Measurements from ENCODE around the gene NOS1AP. TPM values are rescaled to one million over a fixed set of nuclear protein-coding genes. Genes with fewer than 3 reads are reported as not detected.

Gene NOS1AP
- total and polyA plus RNA-seq, 2 experiments from 2014 or later = 4.9 to 6.6 TPM

DNA sequence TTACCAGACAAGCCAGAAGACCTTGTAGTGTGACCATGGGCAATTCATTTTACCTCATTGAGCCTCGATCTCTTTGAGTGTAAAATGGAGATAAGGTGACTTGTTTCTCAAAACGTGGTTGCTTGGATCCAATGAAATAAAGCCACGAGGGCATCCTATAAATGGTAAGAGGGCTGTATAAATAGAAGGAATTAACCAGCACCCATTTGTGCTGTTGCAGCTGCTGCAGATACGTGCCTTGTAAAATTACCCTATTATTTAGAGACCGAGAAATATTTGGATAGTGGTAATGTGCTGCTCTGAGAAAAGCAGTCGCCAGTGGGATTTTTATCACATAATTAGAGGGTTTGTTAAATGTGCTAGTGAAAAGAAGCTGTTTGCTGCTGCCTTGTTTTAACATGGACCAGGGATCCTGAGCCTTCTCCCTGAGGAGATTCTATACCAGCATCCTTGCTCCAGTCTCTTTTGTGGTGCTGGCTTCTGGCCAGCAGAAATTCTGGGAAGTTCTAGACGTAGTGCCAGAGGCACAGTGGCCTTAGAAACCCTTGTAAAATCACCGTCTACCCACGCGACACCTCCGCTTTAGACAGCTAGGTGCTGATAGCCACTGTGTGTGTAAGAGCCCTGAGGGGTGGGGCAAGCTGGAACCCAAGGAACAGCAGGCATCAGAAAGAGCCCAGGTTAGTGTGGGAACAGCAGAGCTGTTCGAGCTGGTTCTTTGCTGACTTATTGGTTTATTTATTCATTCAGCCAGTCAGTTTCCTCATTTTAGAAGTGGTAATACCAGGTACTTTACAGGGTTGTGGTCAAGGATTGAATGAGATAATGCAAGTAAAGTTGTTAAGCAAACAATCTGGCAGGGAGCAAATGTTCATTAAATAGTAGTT, 137.5 kb downstream of the NOS1AP start:
- no peaks in the 10 kb centered on the region for H3K36me3 ChIP-seq
- H3K27me3 ChIP-seq = no peaks in the 10 kb centered on the region
- H3K4me1 ChIP-seq (ENCODE audit: low read depth) = peaks cover 10% of the 10 kb centered on the region
- peak; percentile 49 to 56 for DNase-seq (ENCODE audit: low read depth in 1 of 2, low spot score in 1 of 2)
- TF ChIP-seq, protein P1, sequence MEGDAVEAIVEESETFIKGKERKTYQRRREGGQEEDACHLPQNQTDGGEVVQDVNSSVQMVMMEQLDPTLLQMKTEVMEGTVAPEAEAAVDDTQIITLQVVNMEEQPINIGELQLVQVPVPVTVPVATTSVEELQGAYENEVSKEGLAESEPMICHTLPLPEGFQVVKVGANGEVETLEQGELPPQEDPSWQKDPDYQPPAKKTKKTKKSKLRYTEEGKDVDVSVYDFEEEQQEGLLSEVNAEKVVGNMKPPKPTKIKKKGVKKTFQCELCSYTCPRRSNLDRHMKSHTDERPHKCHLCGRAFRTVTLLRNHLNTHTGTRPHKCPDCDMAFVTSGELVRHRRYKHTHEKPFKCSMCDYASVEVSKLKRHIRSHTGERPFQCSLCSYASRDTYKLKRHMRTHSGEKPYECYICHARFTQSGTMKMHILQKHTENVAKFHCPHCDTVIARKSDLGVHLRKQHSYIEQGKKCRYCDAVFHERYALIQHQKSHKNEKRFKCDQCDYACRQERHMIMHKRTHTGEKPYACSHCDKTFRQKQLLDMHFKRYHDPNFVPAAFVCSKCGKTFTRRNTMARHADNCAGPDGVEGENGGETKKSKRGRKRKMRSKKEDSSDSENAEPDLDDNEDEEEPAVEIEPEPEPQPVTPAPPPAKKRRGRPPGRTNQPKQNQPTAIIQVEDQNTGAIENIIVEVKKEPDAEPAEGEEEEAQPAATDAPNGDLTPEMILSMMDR (IDR thresholded peaks at IDR 0.05; ENCODE audit: low read depth, low read length) = no peak
- H3K27ac ChIP-seq = no peak overlapping the region
- no peak overlapping the region for H3K4me3 ChIP-seq
- H3K9me3 ChIP-seq (ENCODE audit: low read depth) = no peaks in the 10 kb centered on the region

GRCh38 chr1:162207862-162208261, 138.4 kb downstream of the NOS1AP start:
- TF ChIP-seq, protein P1 (IDR thresholded peaks at IDR 0.05; ENCODE audit: low read depth, low read length) = no peak
- H3K4me1 ChIP-seq (ENCODE audit: low read depth) = peaks cover 12% of the 10 kb centered on the region
- H3K36me3 ChIP-seq = no peaks in the 10 kb centered on the region
- no peaks in the 10 kb centered on the region for H3K27me3 ChIP-seq
- H3K4me3 ChIP-seq = no peak overlapping the region
- DNase-seq (ENCODE audit: low read depth in 1 of 2, low spot score in 1 of 2) = no peak
- H3K9me3 ChIP-seq (ENCODE audit: low read depth) = no peaks in the 10 kb centered on the region
- no peak overlapping the region for H3K27ac ChIP-seq

GRCh38 chr1:162210196-162210595, 140.7 kb downstream of the NOS1AP start:
- TF ChIP-seq, protein P1 (IDR thresholded peaks at IDR 0.05; ENCODE audit: low read depth, low read length) = no peak
- Histone ChIP-seq H3K27ac (no peak overlapping the region), H3K36me3 (no peaks in the 10 kb centered on the region), H3K4me3 (no peak overlapping the region), H3K9me3 (ENCODE audit: low read depth) (no peaks in the 10 kb centered on the region), H3K4me1 (ENCODE audit: low read depth) (peaks cover 24% of the 10 kb centered on the region), H3K27me3 (no peaks in the 10 kb centered on the region)
- no peak for DNase-seq (ENCODE audit: low read depth in 1 of 2, low spot score in 1 of 2)

- Histone ChIP-seq H3K4me3 (no peak overlapping the region), H3K9me3 (ENCODE audit: low read depth) (no peaks in the 10 kb centered on the region), H3K27ac (peak overlapping the region; percentile 77), H3K36me3 (no peaks in the 10 kb centered on the region), H3K4me1 (ENCODE audit: low read depth) (peaks cover 25% of the 10 kb centered on the region), H3K27me3 (no peaks in the 10 kb centered on the region)
- TF ChIP-seq, protein P1 (IDR thresholded peaks at IDR 0.05; ENCODE audit: low read depth, low read length) = no peak
- peak in 1 of 2 donors; percentile 26 for DNase-seq (ENCODE audit: low read depth in 1 of 2, low spot score in 1 of 2)
These were observed 143.2 kb downstream of the NOS1AP start for GRCh38 chr1:162212713-162213112.

DNA sequence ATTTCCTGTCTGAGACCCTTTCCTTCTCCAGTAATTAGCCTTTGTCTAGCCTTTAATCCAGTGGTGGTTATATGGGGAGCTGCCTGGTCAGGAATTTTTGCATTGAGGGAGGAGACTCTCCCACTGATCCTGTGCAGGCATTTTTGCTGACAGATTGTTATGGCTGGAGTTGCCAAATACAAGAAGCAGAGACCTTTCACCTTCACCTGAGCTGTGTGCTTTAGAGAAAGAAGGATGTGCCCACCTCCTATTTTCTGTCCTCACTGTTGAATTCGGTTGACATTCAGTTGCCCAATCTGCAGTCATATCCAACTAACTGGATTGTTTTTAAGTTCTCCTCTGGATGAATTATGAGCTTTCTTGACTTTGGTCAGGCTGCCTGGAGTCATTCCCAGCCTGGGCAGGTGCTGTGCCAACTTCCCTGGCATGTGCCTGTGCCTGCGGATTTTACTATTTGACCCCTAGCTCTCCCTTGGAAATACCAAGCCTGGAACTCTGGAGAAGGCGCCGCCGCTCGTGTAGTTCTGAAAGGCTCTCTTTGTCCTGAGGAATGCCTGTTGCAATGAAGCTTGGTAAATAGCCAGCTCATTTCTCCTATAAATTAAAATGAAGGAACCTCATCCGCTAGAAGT, 143.9 kb downstream of the NOS1AP start:
- Histone ChIP-seq H3K27ac (peak overlapping the region; percentile 77), H3K4me3 (no peak overlapping the region), H3K27me3 (no peaks in the 10 kb centered on the region), H3K4me1 (ENCODE audit: low read depth) (peaks cover 32% of the 10 kb centered on the region), H3K9me3 (ENCODE audit: low read depth) (no peaks in the 10 kb centered on the region), H3K36me3 (no peaks in the 10 kb centered on the region)
- TF ChIP-seq, protein P1 (IDR thresholded peaks at IDR 0.05; ENCODE audit: low read depth, low read length) = no peak
- peak; percentile 52 to 88 for DNase-seq (ENCODE audit: low read depth in 1 of 2, low spot score in 1 of 2)
